ENCODE measurements around the gene CCDC24.

Gene CCDC24

DNA sequence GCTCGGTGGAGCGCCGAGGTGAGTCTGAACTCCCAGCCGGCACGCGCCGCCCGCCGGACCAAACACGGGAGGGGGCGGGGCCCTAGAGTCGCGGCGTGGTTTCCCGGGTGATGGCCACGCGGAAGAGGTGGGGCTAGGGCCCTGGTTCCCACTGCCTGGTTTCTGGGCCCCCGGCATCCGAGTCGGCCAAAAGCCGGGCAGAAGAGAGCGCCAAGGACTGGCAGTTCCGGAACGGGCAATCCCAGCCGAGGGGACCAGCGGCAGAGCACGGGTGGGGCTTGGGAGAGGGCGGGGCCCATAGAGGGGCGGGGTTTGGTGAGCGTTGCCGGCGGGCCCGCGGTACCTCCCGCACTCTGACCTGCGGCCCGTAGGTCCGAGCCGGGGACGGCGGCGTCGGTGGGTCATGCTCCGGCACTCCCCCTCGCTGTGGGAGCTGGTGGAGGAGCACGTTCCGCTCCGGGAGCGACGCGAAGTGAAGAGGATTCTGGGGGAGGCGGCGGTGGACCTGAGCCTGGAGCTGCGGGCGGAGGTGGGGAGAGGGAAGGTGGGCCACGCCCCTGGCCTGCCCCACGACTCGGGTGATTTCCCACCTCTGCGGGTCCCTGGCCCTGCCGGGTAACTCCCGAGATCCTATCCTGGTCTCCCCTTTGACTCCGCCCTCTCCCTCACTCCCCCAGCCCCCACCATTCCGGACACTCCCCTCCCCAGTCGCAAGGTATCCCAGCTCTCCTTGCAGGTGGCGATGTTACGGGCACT lies at the start of gene CCDC24:
TSS of gene CCDC24 (plus strand) at position 124 of the 756 bp plus-strand sequence. CDS start at position 404, 280 bp downstream.
- in situ Hi-C loops (cut with MboI; ENCODE audit: low sequenced_read_pairs): no loop called here

DNA sequence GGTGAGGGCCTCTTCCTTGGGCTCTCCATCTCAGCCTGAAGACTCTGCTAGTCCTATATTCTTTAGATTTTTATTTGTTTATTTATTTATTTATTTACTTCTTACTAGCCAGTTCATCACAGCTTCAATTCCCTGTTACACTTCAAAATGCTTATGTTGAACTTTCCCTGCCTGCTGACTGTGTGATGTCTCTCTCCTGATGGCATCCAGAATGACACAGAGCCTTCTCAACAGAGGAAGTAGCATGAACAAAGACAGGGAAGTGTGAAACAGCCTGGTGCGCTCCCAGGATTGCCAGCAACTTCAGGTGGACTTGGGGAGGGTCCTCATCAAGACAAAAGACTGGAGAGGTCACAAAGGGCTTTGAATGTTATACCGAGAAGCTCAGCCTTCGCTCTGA lies 49.0 kb upstream of the CCDC24 start:
- in situ Hi-C loops (cut with MboI; ENCODE audit: low sequenced_read_pairs): no loop called here

DNA sequence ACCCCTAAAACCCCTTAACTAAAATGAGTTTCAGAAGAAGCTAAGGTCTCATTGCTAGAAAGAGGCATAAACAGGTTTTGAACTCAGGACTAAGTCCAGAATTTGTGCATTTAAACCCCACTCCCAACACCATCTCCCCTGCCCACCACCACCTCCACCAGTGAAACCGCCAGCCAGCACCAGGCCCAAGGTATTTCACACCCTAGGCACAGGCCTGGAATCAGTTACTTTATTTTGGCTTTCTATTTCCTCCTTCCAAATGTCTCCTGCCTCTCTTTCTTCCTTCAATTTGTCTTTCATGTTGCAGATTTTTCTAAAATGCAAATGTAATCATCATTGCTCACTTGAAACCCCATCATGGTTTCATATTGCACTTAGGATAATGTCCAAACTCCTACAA lies 46.5 kb upstream of the CCDC24 start:
- in situ Hi-C loops (cut with MboI; ENCODE audit: low sequenced_read_pairs): no loop called here

DNA sequence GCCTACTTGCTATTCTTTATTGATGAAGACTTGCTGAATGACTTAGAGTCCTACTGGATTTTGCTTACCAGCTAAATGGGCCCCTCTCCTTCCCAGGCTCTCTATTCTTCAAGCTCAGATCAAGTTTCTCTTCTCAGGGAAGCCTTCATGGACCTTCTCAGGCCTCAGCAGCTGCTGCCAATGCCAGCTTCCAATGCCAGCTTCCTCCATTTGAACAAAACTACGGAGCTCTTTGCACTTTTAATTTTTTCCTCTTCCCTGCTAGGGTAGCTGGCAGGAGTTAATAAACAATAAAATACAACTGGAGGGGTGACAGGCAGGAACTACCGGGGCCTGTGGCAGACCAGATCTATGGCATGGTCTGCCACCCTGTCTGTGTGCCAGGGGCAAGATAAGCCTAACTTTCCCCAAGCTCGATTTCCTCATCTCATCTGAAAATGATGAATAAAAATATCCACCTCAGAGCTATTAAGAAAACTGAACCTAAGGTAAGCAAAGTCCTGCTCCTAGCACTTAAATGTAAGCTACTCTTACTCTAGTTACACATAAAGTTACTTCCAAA lies 45.6 kb upstream of the CCDC24 start:
- in situ Hi-C loops (cut with MboI; ENCODE audit: low sequenced_read_pairs): no loop called here

- in situ Hi-C loops (cut with MboI; ENCODE audit: low sequenced_read_pairs): no loop called here
Observed at GRCh38 chr1:43946236-43947060, 45.0 kb upstream of the CCDC24 start, which contains the start of gene IPO13. Gene IPO13 (plus strand): TSS chr1:43946950. CDS start chr1:43947601, 651 bp downstream.

- in situ Hi-C loops (cut with MboI; ENCODE audit: low sequenced_read_pairs): no loop called here
Observed at GRCh38 chr1:43947061-43947873, 44.1 kb upstream of the CCDC24 start.

GRCh38 chr1:43947874-43948437 lies 43.4 kb upstream of the CCDC24 start:
- in situ Hi-C loops (cut with MboI; ENCODE audit: low sequenced_read_pairs): no loop called here

- in situ Hi-C loops (cut with MboI; ENCODE audit: low sequenced_read_pairs): no loop called here
Observed at GRCh38 chr1:43949678-43950077, 41.7 kb upstream of the CCDC24 start.

DNA sequence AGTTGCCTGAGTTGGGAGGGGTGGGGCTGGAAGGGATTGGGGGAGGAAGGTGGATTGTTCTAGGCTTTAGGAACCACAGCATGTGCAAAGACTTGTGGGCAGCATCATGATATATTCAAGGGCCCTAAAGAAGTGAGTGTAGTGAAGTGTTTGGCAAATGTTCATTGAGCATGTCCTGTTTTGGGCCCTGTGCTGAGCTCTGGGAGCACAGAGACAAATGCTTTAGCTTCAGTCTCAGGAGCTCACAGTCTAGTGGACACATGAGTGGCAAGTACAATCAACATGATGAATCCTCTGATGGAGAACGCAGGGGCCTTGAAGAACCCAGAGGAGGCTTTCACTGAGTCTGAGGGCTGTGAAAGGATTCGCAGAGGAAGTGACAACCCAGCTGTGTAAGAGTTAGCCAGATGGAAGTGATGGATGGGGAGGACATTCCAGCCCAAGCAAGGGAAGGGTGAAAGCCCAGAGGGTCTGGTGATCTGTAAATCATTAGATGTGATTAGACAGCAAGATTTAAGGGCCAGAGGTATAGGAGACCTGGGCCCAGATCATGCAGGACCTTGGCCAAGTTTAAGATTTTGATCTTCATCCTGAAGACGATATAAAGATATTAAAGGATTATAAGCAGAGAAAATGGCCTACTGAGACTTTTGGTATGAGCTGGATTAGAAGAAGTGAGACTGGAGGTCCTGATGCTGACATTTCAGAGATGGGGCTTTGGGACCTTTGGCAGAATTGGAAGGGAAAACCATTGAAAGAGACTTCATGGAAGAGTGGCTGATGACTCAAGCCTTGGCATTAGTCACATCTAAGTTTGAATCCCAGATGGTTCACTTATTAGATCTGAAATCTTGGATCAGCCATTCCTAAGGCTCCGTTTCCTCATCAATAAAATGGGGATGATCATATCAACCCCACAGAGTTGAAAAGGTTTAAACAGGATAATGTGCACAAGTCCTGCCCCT lies 40.1 kb upstream of the CCDC24 start:
- in situ Hi-C loops (cut with MboI; ENCODE audit: low sequenced_read_pairs): no loop called here

GRCh38 chr1:43952731-43953346 lies 38.6 kb upstream of the CCDC24 start:
- in situ Hi-C loops (cut with MboI; ENCODE audit: low sequenced_read_pairs): no loop called here

DNA sequence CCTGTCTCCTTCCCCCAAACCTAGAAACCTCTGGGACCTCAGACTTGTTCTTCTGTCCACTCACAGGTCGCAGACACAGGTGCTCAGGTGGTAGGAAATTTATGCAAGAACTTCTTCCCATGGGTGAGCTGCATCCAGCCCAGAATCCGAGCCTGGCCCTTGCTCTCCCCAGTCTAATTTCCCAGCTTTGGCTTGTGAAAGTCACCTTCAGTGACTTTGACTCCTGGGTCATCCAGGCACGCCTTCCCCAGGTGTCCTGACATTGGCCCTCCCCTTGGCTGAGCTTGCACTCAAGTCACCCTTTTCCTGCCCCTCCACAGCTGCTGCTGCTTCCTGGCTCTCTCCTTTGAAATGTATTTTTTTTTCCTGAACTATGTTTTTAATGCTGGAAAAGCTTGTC lies 38.0 kb upstream of the CCDC24 start:
- in situ Hi-C loops (cut with MboI; ENCODE audit: low sequenced_read_pairs): no loop called here

GRCh38 chr1:43954036-43954435 lies 37.4 kb upstream of the CCDC24 start:
- in situ Hi-C loops (cut with MboI; ENCODE audit: low sequenced_read_pairs): no loop called here

DNA sequence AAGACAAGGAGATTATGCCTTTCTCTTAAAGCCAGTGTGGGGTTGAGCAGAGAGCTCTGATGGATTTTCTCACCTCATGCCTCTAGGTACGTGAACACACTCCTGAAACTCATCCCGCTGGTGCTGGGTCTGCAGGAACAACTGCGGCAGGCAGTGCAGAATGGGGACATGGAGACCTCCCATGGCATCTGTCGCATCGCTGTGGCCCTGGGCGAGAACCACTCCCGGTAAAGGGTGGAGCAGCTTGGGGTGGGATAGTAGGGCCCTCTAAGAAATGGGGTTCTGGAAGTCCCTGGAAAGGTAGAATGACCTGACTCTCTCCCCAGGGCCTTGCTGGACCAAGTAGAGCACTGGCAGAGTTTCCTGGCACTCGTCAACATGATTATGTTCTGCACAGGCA lies 35.2 kb upstream of the CCDC24 start:
- in situ Hi-C loops (cut with MboI; ENCODE audit: low sequenced_read_pairs): no loop called here

DNA sequence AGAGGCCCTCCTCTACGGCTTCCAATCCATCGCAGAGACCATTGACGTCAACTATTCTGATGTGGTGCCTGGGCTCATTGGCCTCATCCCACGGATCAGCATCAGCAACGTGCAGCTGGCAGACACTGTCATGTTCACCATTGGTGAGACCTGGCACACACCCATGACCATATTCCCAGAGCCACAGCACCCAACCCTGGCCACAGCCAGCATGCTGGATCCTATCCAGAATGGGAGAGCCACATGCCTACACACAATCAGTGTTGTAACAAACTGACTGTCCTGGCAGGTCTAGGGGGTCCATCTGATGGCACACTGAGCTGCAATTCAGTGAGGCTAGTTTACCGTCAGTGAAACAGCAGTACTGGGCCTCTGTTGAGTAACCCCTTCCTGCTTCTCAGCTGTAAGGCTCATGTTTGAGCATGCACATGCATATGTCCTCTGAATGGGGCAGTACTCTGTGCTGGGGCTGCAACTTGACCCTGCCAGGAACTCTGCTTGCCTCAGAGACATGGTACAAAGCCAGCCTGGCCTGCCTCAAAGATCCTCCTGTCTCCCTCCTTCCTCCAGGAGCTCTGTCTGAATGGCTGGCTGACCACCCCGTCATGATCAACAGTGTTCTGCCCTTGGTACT lies 33.9 kb upstream of the CCDC24 start:
- in situ Hi-C loops (cut with MboI; ENCODE audit: low sequenced_read_pairs): no loop called here

- in situ Hi-C loops (cut with MboI; ENCODE audit: low sequenced_read_pairs): no loop called here
Observed at GRCh38 chr1:43958351-43959255, 32.8 kb upstream of the CCDC24 start.

DNA sequence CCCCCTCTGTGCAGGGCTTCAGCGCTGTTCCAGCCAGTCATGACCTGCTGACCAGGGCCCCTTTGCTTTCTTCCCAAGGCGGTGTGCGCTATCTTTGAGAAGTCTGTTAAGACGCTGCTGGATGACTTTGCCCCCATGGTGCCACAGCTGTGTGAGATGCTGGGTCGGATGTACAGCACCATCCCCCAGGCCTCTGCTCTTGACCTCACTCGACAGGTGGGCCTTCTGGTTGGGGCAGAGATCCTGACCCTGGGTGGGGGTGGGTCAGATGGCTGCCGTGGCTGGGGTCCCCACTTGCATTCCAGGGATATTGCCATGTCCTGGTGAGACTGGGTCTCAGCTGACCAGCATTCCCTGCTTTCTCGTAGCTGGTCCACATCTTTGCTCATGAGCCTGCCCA lies 30.6 kb upstream of the CCDC24 start:
- in situ Hi-C loops (cut with MboI; ENCODE audit: low sequenced_read_pairs): no loop called here

DNA sequence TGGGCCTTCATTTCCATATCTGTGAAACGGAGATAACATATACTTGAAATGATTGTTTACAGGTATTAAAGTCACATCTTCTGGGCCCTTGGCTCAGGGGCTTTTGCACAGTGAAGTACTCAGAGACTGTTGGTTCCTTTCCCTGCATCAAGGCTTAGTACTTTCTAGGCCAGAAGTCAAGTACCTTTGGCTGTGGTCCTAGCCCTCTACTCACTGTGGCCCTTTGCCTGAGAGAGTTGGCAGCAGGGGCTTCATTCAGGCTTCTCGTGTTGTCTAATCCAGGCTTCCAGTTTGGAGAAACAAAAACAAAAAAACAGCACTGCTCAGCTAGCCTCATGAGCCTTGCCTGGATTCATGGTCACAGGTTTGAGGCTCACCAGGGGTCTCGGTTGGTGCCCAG lies 29.7 kb upstream of the CCDC24 start:
- in situ Hi-C loops (cut with MboI; ENCODE audit: low sequenced_read_pairs): no loop called here

DNA sequence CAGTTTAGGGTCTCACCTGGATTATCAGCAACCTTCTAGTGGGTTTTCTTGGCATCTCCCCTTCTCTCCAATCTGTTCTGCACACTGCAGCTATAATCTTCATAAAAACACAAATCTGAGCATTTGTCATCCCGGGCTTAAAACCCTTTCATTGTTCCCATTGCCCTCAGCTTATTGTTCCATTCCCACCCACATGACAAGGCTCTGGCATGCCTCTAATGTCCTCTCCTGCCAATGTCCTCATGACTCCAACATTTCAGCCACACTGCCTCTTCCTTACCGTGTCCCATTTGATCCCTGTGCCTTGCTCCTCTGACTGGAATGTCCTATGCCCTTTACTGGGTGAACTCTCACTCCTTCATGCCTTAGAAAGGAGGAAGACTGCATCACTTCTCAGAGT lies 29.1 kb upstream of the CCDC24 start:
- in situ Hi-C loops (cut with MboI; ENCODE audit: low sequenced_read_pairs): no loop called here
